Hepatocyte (in vitro differentiated cells): Measurements from ENCODE around the gene UFSP2. TPM values are rescaled to one million over a fixed set of nuclear protein-coding genes. Genes with fewer than 3 reads are reported as not detected.

Source experiments
- DNase-seq: peaks from one replicate; pipeline ENCODE4 v3.0.0-alpha.2; 2016; ENCODE audit warnings: low spot score
- H2AFZ ChIP-seq: fragments of 200-600 bp; sonication (generic); 2 replicates; pipeline ENCODE4 v1.6.0; 2016; ENCODE audit warnings: antibody characterized with exemption, mild to moderate bottlenecking
- H3K27ac ChIP-seq: fragments of 200-600 bp; sonication (generic); 2 replicates; pipeline ENCODE4 v1.5.1; 2016; ENCODE audit warnings: mild to moderate bottlenecking
- H3K27me3 ChIP-seq: fragments of 200-600 bp; sonication (generic); 2 replicates; pipeline ENCODE4 v1.6.1; 2016
- H3K36me3 ChIP-seq: fragments of 200-600 bp; sonication (generic); replicated peaks from 2 replicates; pipeline ENCODE4 v1.5.1; 2016; ENCODE audit warnings: low read depth; ENCODE audit not compliant: insufficient read depth
- H3K4me1 ChIP-seq: fragments of 200-600 bp; sonication (generic); 2 replicates; pipeline ENCODE4 v1.5.1; 2016; ENCODE audit warnings: mild to moderate bottlenecking, moderate library complexity; ENCODE audit not compliant: insufficient read depth
- H3K4me2 ChIP-seq: fragments of 200-600 bp; sonication (generic); 2 replicates; pipeline ENCODE4 v1.6.0; 2016
- H3K4me3 ChIP-seq: fragments of 200-600 bp; sonication (generic); 2 replicates; pipeline ENCODE4 v1.5.1; 2016; ENCODE audit warnings: mild to moderate bottlenecking
- H3K79me2 ChIP-seq: fragments of 200-600 bp; sonication (generic); 2 replicates; pipeline ENCODE4 v1.6.0; 2017; ENCODE audit warnings: mild to moderate bottlenecking
- H3K9me2 ChIP-seq: fragments of 200-600 bp; sonication (generic); replicated peaks from 2 replicates; pipeline ENCODE4 v1.6.0; 2017; ENCODE audit warnings: mild to moderate bottlenecking; ENCODE audit not compliant: insufficient read depth
- H3K9me3 ChIP-seq: fragments of 200-600 bp; sonication (generic); 2 replicates; pipeline ENCODE4 v1.5.1; 2016; ENCODE audit warnings: low read depth, mild to moderate bottlenecking
- H4K20me1 ChIP-seq: fragments of 200-600 bp; sonication (generic); 2 replicates; pipeline ENCODE4 v1.6.0; 2016; ENCODE audit warnings: mild to moderate bottlenecking; ENCODE audit not compliant: insufficient read depth, poor library complexity, severe bottlenecking
- CTCF ChIP-seq: fragments of 200-600 bp; sonication (generic); IDR thresholded peaks from 2 replicates; pipeline ENCODE4 v1.5.1; 2016; ENCODE audit warnings: antibody characterized with exemption, mild to moderate bottlenecking; ENCODE audit not compliant: poor library complexity
- EZH2 ChIP-seq: fragments of 200-600 bp; sonication (generic); IDR thresholded peaks from 2 replicates; pipeline ENCODE4 v1.6.1; 2016; ENCODE audit warnings: antibody characterized with exemption, mild to moderate bottlenecking, borderline replicate concordance
- EZH2phosphoT487 ChIP-seq: fragments of 200-600 bp; sonication (generic); IDR thresholded peaks from one replicate; pipeline ENCODE4 v1.6.1; 2018; ENCODE audit warnings: antibody characterized with exemption, mild to moderate bottlenecking, low read depth, moderate library complexity; ENCODE audit not compliant: unreplicated experiment, severe bottlenecking
- WGBS: methylation state at CpG from one replicate; pipeline ENCODE4 v1.1.6; 2016; ENCODE audit warnings: low lambda C conversion rate; ENCODE audit errors: missing lambda C conversion rate; 5-methylcytosine and 5-hydroxymethylcytosine counted together
- polyA plus RNA-seq: library from polyadenylated mRNA; unstranded; fragments of >200 nt; fragmentation: Nextera tagmentation; extraction: Ambion mirVana; gene quantifications from 2 replicates; pipeline ENCODE4 v1.2.1, GENCODE V29; 2016
- small RNA-seq: library from RNA; depleted of rRNA; stranded (forward); fragments of <200 nt; gene quantifications from one replicate; pipeline ENCODE3, GENCODE V24; 2014
- total RNA-seq: library from RNA; depleted of rRNA; stranded (reverse); fragments of >200 nt; gene quantifications from 2 replicates; pipeline ENCODE4 v1.2.3, GENCODE V29; 2014

Gene UFSP2
- total and polyA plus RNA-seq, 2 experiments from 2014 or later: 29.2 to 38.5 TPM

GRCh38 chr4:185352741-185353140 is 73.0 kb downstream of the UFSP2 start:
- Histone ChIP-seq H3K9me3 (no peaks in the 10 kb centered on the region), H3K27me3 (no peaks in the 10 kb centered on the region), H3K9me2 (no peaks in the 10 kb centered on the region), H3K4me1 (no peaks in the 10 kb centered on the region), H3K4me3 (no peak overlapping the region), H4K20me1 (no peaks in the 10 kb centered on the region), H3K36me3 (no peaks in the 10 kb centered on the region), H3K79me2 (no peaks in the 10 kb centered on the region), H3K4me2 (no peak overlapping the region), H3K27ac (no peak overlapping the region), H2AFZ (no peak overlapping the region)
- no peak for TF ChIP-seq CTCF
- no peak for TF ChIP-seq EZH2phosphoT487
- TF ChIP-seq EZH2: no peak
- no peak for DNase-seq
- 100% methylated on average over 2 of the region's 2 CpGs for WGBS

GRCh38 chr4:185352202-185352601 is 73.6 kb downstream of the UFSP2 start:
- Histone ChIP-seq H3K4me3 (no peak overlapping the region), H3K79me2 (no peaks in the 10 kb centered on the region), H4K20me1 (no peaks in the 10 kb centered on the region), H3K4me1 (no peaks in the 10 kb centered on the region), H3K9me3 (no peaks in the 10 kb centered on the region), H2AFZ (no peak overlapping the region), H3K27me3 (no peaks in the 10 kb centered on the region), H3K9me2 (no peaks in the 10 kb centered on the region), H3K36me3 (no peaks in the 10 kb centered on the region), H3K27ac (no peak overlapping the region), H3K4me2 (no peak overlapping the region)
- TF ChIP-seq EZH2 (no peak), EZH2phosphoT487 (no peak), CTCF (no peak)
- WGBS: 94% methylated on average over 7 of the region's 7 CpGs
- no peak for DNase-seq

GRCh38 chr4:185351691-185352090 is 74.1 kb downstream of the UFSP2 start:
- WGBS: 87% methylated on average over 13 of the region's 13 CpGs

More at GRCh38 chr4:185351691-185352090, 74.1 kb downstream of the UFSP2 start:
- no peak for DNase-seq
- TF ChIP-seq EZH2 (no peak), EZH2phosphoT487 (no peak), CTCF (no peak)
- Histone ChIP-seq H4K20me1 (no peaks in the 10 kb centered on the region), H3K36me3 (no peaks in the 10 kb centered on the region), H2AFZ (no peak overlapping the region), H3K4me2 (no peak overlapping the region), H3K79me2 (no peaks in the 10 kb centered on the region), H3K4me1 (no peaks in the 10 kb centered on the region), H3K9me2 (no peaks in the 10 kb centered on the region), H3K4me3 (no peak overlapping the region), H3K9me3 (no peaks in the 10 kb centered on the region), H3K27me3 (no peaks in the 10 kb centered on the region), H3K27ac (no peak overlapping the region)

Small RNA genes within 50 kb of the gene (small RNA-seq; reads per million reads assigned to genes)
- not detected for gene RF00019

Other genes with a start within 250 kb of the UFSP2 start
- gene CFAP97, start 222.0 kb downstream of the UFSP2 start, total RNA-seq: 28.5 and 28.9 TPM in 2 replicates
- 16.5 and 20.2 TPM in 2 replicates for gene CFAP97, start 222.0 kb downstream of the UFSP2 start, polyA plus RNA-seq
- gene SNX25, start 216.4 kb downstream of the UFSP2 start, total RNA-seq: 20.3 and 24.2 TPM in 2 replicates
- 13.5 and 16.5 TPM in 2 replicates for gene SNX25, start 216.4 kb downstream of the UFSP2 start, polyA plus RNA-seq
- gene LRP2BP, start 30.0 kb downstream of the UFSP2 start, total RNA-seq: 0.12 and 0.23 TPM in 2 replicates
- gene LRP2BP, start 30.0 kb downstream of the UFSP2 start, polyA plus RNA-seq: 0.30 and 0.89 TPM in 2 replicates
- gene ANKRD37, start 29.1 kb downstream of the UFSP2 start, total RNA-seq: 1.7 and 9.8 TPM in 2 replicates
- 8.6 and 11.4 TPM in 2 replicates for gene ANKRD37, start 29.1 kb downstream of the UFSP2 start, polyA plus RNA-seq
- 0.73 and 3.0 TPM in 2 replicates for gene CCDC110, start 45.8 kb upstream of the UFSP2 start, total RNA-seq
- 0.16 and 1.8 TPM in 2 replicates for gene CCDC110, start 45.8 kb upstream of the UFSP2 start, polyA plus RNA-seq
- 26.4 and 29.3 TPM in 2 replicates for gene PDLIM3, start 109.5 kb upstream of the UFSP2 start, total RNA-seq
- 10.0 and 13.8 TPM in 2 replicates for gene PDLIM3, start 109.5 kb upstream of the UFSP2 start, polyA plus RNA-seq